Skeletal muscle tissue (tissue), 4 donors: ENCODE measurements around the gene RDH14. TPM values are rescaled to one million over a fixed set of nuclear protein-coding genes. Genes with fewer than 3 reads are reported as not detected.

ENCODE experiments used
- H3K27ac ChIP-seq: one replicate; pipeline ENCODE4 v1.7.0; 2013; ENCODE audit warnings: mild to moderate bottlenecking, low read depth, low read length, inconsistent platforms
- H3K27me3 ChIP-seq, 3 donors: one replicate each; pipeline ENCODE4 v1.7.0; 2013; ENCODE audit warnings: low read length in 3 of 3; ENCODE audit not compliant: control insufficient read depth in 3 of 3, insufficient read depth in 3 of 3
- H3K36me3 ChIP-seq, 3 donors: one replicate each; pipeline ENCODE4 v1.7.0; 2013; ENCODE audit warnings: low read length in 3 of 3; ENCODE audit not compliant: control insufficient read depth in 3 of 3, insufficient read depth in 3 of 3
- H3K4me1 ChIP-seq, 3 donors: one replicate each; pipeline ENCODE4 v1.7.0; 2013; ENCODE audit warnings: low read length in 3 of 3, mild to moderate bottlenecking in 3 of 3; ENCODE audit not compliant: control insufficient read depth in 3 of 3, insufficient read depth in 3 of 3
- H3K4me3 ChIP-seq, 3 donors: one replicate each; pipeline ENCODE4 v1.7.0; 2013; ENCODE audit warnings: low read length in 3 of 3
- H3K9ac ChIP-seq, 3 donors: one replicate each; pipeline ENCODE4 v1.7.0; 2013; ENCODE audit warnings: low read length in 3 of 3, mild to moderate bottlenecking in 3 of 3, moderate library complexity in 2 of 3, low read depth in 1 of 3
- H3K9me3 ChIP-seq, 3 donors: one replicate each; pipeline ENCODE4 v1.7.0; 2013; ENCODE audit warnings: low read length in 3 of 3; ENCODE audit not compliant: control insufficient read depth in 3 of 3
- total RNA-seq: library from RNA; depleted of rRNA; stranded (reverse); fragments of >200 nt; gene quantifications from one replicate; pipeline ENCODE4 v1.2.3, GENCODE V29; 2014
- donor health status: Osteomylitis.

RDH14 gene, protein sequence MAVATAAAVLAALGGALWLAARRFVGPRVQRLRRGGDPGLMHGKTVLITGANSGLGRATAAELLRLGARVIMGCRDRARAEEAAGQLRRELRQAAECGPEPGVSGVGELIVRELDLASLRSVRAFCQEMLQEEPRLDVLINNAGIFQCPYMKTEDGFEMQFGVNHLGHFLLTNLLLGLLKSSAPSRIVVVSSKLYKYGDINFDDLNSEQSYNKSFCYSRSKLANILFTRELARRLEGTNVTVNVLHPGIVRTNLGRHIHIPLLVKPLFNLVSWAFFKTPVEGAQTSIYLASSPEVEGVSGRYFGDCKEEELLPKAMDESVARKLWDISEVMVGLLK
- total RNA-seq: 23.0 TPM

DNA sequence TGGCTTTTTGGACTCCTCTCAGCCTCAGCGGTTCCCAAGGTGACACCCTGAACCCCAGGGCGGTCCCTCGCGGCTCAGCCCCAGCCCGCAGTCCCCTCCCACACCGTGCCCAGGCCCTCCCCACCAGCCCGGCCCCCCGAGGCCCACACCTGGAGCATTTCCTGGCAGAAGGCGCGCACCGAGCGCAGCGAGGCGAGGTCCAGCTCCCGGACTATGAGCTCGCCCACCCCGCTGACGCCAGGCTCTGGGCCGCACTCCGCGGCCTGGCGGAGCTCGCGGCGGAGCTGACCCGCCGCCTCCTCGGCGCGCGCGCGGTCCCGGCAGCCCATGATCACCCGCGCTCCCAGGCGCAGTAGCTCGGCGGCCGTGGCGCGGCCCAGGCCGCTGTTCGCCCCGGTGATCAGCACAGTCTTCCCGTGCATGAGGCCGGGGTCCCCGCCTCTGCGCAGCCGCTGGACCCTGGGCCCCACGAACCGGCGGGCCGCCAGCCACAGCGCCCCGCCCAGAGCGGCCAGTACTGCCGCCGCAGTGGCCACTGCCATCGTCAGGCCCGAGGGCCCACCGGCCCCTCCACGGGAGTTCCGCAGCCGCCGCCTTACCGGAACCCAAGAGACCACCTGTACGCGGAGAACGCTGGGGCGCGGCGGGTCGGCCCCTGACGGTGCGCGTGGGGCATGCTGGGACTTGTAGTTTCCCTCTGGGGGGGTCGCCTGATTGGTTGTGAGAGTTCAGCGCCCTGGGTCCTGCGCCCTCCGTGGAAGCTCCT, at the start of gene RDH14:
RDH14 (minus strand) TSS at position 623 of the 766 bp plus-strand sequence; CDS start at position 542, 81 bp downstream.
- peaks cover 26 to 34% (median 29%) of the 10 kb centered on the region in 3 donors for H3K4me1 ChIP-seq
- H3K4me3 ChIP-seq: peak within 1 kb of the TSS; percentile 86 to 94 (median 86)
- no peaks in the 10 kb centered on the region for H3K27me3 ChIP-seq
- H3K9me3 ChIP-seq: peaks cover 0 to 2% (median 0%) of the 10 kb centered on the region in 3 donors
- H3K9ac ChIP-seq: peak within 1 kb of the TSS; percentile 78 to 93 (median 87)
- peaks cover 1 to 6% (median 2%) of the 10 kb centered on the region in 3 donors for H3K36me3 ChIP-seq
- H3K27ac ChIP-seq: peak within 1 kb of the TSS; percentile 96

- H3K9me3 ChIP-seq: no peaks in the 10 kb centered on the region
- no peaks in the 10 kb centered on the region for H3K36me3 ChIP-seq
- H3K9ac ChIP-seq: no peak overlapping the region
- no peaks in the 10 kb centered on the region for H3K27me3 ChIP-seq
- H3K4me1 ChIP-seq: no peaks in the 10 kb centered on the region
- H3K27ac ChIP-seq: no peak overlapping the region
- no peak overlapping the region for H3K4me3 ChIP-seq
These were observed 49.6 kb upstream of the RDH14 start for GRCh38 chr2:18610090-18610489.

DNA sequence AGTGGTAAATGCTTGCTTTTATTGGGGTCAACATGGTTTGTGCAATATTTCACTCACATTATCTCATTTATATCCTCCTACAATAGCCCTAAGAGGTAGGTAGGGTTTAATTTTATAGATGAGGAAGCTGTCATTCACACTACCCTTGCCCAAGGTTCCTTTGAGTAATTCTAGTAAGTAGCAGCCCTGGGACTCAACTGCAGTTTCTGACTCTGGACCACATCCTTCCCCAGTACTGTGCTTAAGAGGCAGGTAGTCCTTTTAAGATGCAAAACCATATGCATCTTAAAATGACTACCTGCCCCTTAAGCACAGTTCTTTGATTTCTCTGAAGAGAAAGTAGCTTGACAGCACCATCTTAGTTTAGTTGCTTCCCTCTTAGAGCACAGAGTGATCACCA, 44.7 kb upstream of the RDH14 start:
- Histone ChIP-seq H3K4me3 (no peak overlapping the region), H3K27me3 (no peaks in the 10 kb centered on the region), H3K9me3 (no peaks in the 10 kb centered on the region), H3K27ac (no peak overlapping the region), H3K9ac (no peak overlapping the region), H3K4me1 (no peaks in the 10 kb centered on the region), H3K36me3 (no peaks in the 10 kb centered on the region)

GRCh38 chr2:18604531-18604885, 44.1 kb upstream of the RDH14 start:
- Histone ChIP-seq H3K4me1 (no peaks in the 10 kb centered on the region), H3K27ac (no peak overlapping the region), H3K9ac (no peak overlapping the region), H3K36me3 (no peaks in the 10 kb centered on the region), H3K9me3 (no peaks in the 10 kb centered on the region), H3K27me3 (no peaks in the 10 kb centered on the region), H3K4me3 (no peak overlapping the region)

DNA sequence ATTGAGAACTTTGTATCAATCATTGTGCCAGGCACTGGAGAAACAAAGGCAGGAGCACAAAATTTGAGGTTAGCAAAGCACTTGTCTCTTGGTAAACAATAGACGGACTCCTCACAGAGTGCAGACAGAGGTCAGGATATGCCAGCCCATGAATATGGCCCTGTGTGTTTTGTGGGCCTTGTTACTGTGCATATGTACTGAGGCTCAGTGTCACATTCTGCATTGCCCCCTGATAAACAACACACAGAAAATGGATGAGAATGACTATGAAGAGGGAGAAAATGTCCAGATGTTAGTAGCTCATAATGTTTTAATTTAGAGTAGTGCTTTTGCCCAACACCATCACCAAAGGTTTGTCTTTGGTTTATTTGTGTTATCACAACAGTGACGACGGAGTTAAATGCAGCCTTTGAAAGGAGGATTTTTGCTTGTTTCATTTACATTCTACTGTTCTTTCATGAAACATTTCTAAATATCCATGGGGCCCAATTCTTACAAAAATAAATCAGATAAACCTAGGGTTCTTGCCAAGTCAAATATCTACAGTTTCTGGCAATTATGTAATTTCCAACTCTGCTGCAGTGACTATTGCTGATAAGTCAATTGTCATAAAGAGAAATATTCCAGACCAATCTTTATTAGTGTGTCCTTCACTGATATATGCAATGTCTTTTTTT, 43.5 kb upstream of the RDH14 start:
- Histone ChIP-seq H3K4me1 (no peaks in the 10 kb centered on the region), H3K9ac (no peak overlapping the region), H3K4me3 (no peak overlapping the region), H3K36me3 (no peaks in the 10 kb centered on the region), H3K27ac (no peak overlapping the region), H3K27me3 (no peaks in the 10 kb centered on the region), H3K9me3 (no peaks in the 10 kb centered on the region)

- no peak overlapping the region for H3K9ac ChIP-seq
- H3K4me1 ChIP-seq: no peaks in the 10 kb centered on the region
- no peak overlapping the region for H3K27ac ChIP-seq
- H3K4me3 ChIP-seq: no peak overlapping the region
- H3K36me3 ChIP-seq: no peaks in the 10 kb centered on the region
- no peaks in the 10 kb centered on the region for H3K9me3 ChIP-seq
- H3K27me3 ChIP-seq: no peaks in the 10 kb centered on the region
These were observed 41.8 kb upstream of the RDH14 start for GRCh38 chr2:18602298-18602697.

DNA sequence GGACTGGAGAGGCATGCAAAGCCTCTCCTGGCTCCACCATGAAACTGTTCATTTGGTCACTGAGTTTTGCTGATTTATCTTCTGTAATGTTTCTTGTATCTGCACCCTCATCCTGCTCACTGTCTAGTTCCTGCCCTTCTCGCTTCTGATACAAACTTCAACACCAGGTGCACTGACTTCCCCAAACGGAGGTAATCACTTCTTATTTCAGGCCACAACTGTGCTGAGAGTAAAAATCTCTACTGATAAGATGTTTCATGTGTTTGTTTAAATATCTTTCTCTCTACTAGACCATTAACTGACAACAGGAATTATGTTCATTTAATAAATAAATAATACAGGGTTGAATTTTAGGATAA, 39.8 kb upstream of the RDH14 start:
- no peaks in the 10 kb centered on the region for H3K36me3 ChIP-seq
- no peaks in the 10 kb centered on the region for H3K4me1 ChIP-seq
- no peak overlapping the region for H3K4me3 ChIP-seq
- no peaks in the 10 kb centered on the region for H3K9me3 ChIP-seq
- H3K27ac ChIP-seq: no peak overlapping the region
- no peaks in the 10 kb centered on the region for H3K27me3 ChIP-seq
- no peak overlapping the region for H3K9ac ChIP-seq

- Histone ChIP-seq H3K27me3 (no peaks in the 10 kb centered on the region), H3K27ac (no peak overlapping the region), H3K9ac (no peak overlapping the region), H3K4me1 (no peaks in the 10 kb centered on the region), H3K9me3 (no peaks in the 10 kb centered on the region), H3K4me3 (no peak overlapping the region), H3K36me3 (no peaks in the 10 kb centered on the region)
These were observed 39.2 kb upstream of the RDH14 start for GRCh38 chr2:18599509-18600254.

GRCh38 chr2:18598848-18599484, 38.5 kb upstream of the RDH14 start:
- Histone ChIP-seq H3K4me1 (no peaks in the 10 kb centered on the region), H3K27ac (no peak overlapping the region), H3K9ac (no peak overlapping the region)

More at GRCh38 chr2:18598848-18599484, 38.5 kb upstream of the RDH14 start:
- no peak overlapping the region for H3K4me3 ChIP-seq
- no peaks in the 10 kb centered on the region for H3K27me3 ChIP-seq
- no peaks in the 10 kb centered on the region for H3K9me3 ChIP-seq
- no peaks in the 10 kb centered on the region for H3K36me3 ChIP-seq
